Body of pancreas (tissue), 4 donors: ENCODE data around the gene SCGB3A2. TPM values are rescaled to one million over a fixed set of nuclear protein-coding genes. Genes with fewer than 3 reads are reported as not detected.
"Not testable (repeated sequence)": the region's sequence is repeated elsewhere in the genome, so short reads cannot be mapped to it uniquely, and the experiment has no call there.

Source experiments
- ATAC-seq: fragments of 150-250 bp; one replicate; pipeline ENCODE4 v1.9.1; 2016
- DNase-seq, 4 donors: peaks; one replicate each; pipeline ENCODE4 v3.0.0-alpha.2; 2019
- H3K27ac ChIP-seq, 4 donors: fragments of 200-600 bp; sonication (generic); 1 replicate in 3 of 4; 2 replicates in 1 of 4; pipeline versions ENCODE4 v1.5.1 to v1.6.1; 2016 to 2019; ENCODE audit warnings: mild to moderate bottlenecking in 1 of 4, mixed read lengths in 1 of 4, moderate library complexity in 1 of 4
- H3K27me3 ChIP-seq, 2 donors: fragments of 200-600 bp; sonication (generic); one replicate each; pipeline ENCODE4 v1.6.0; 2016; ENCODE audit warnings: mild to moderate bottlenecking in 1 of 2
- H3K36me3 ChIP-seq, 2 donors: fragments of 200-600 bp; sonication (generic); replicated peaks in 1 of 2; 2 replicates each; pipeline ENCODE4 v1.5.1; 2016; ENCODE audit warnings: low read depth in 2 of 2; ENCODE audit not compliant: insufficient read depth in 1 of 2
- H3K4me1 ChIP-seq: fragments of 200-600 bp; sonication (generic); one replicate; pipeline ENCODE4 v1.6.0; 2016
- H3K4me3 ChIP-seq, 2 donors: fragments of 200-600 bp; sonication (generic); 1 replicate in 1 of 2; 2 replicates in 1 of 2; pipeline ENCODE4 v1.5.1; 2016 to 2019
- H3K9me3 ChIP-seq, 3 donors: fragments of 200-600 bp; sonication (generic); 1 replicate in 2 of 3; 2 replicates in 1 of 3; pipeline ENCODE4 v1.5.1; 2016
- CTCF ChIP-seq, 7 experiments: fragments of 450-650 bp in 4 of 7; fragments of 200-600 bp in 3 of 7; sonication (generic) in 3 of 7; IDR thresholded peaks; one replicate each; pipeline ENCODE4 v1.5.1; 2016 to 2019; ENCODE audit warnings: antibody characterized with exemption in 7 of 7
- POLR2A ChIP-seq, 3 donors: fragments of 450-650 bp; IDR thresholded peaks; one replicate each; pipeline ENCODE4 v1.6.1; 2016; ENCODE audit warnings: antibody characterized with exemption in 3 of 3, mild to moderate bottlenecking in 2 of 3
- WGBS, 2 donors: methylation state at CpG; one replicate each; pipeline ENCODE4 v1.1.5; 2017; 5-methylcytosine and 5-hydroxymethylcytosine counted together
- intact Hi-C: fragments of 100-400 bp; cut with DNase I; formaldehyde crosslinking; loops from one replicate; pipeline ENCODE4 v1.15.1; 2023
- total RNA-seq, 2 donors: library from RNA; depleted of rRNA; stranded (reverse); fragments of >200 nt; gene quantifications; one replicate each; pipeline ENCODE4 v1.1.0, GENCODE V29; 2016

The SCGB3A2 gene
- total RNA-seq, 2 donors from 2014 or later: not detected

DNA sequence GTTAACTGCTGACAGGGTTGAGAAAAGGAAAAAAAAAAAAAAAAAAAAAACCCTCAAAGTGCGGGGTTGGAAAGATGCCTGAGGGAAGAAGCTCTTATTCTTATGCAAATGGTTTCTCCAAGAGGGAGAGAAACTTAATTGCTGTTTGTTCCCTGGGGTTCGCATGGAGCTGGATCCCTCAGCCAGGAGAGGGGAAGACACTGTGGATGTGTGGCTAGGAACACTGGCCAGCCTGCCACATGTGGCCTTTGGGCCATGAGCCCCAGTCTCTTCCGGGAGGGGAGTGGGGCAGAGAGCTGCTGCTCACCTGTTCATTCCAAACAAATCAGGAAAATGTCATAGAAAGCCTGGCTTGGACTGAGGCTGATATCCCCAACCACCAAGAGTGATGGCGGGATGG is 9.4 kb upstream of the SCGB3A2 start:
- no peak overlapping the region for H3K27ac ChIP-seq
- 63 to 77% methylated on average over 4 of the region's 4 CpGs for WGBS, 2 donors
- no peak for TF ChIP-seq CTCF (IDR thresholded peaks at IDR 0.05)
- TF ChIP-seq POLR2A (IDR thresholded peaks at IDR 0.05): no peak

DNA sequence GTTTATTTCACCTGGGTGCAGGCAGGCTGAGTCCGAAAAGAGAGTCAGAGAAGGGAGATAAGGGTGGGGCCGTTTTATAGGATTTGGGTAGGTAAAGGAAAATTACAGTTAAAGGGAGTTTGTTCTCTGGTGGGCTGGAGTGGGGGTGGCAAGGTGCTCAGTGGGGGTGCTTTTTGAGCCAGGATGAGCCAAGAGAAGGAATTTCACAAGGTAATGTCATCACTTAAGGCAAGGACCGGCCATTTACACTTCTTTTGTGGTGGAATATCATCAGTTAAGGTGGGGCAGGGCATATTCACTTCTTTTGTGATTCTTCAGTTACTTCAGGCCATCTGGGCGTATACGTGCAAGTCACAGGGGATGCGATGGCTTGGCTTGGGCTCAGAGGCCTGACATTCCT is 8.6 kb upstream of the SCGB3A2 start:
- H3K4me1 ChIP-seq, H3K4me3 ChIP-seq, H3K27me3 ChIP-seq, H3K27ac ChIP-seq, DNase-seq, intact Hi-C loops, H3K9me3 ChIP-seq, ATAC-seq, H3K36me3 ChIP-seq: not testable (repeated sequence)
- 72 to 80% methylated on average over 6 of the region's 6 CpGs for WGBS, 2 donors

More for the DNA sequence above, 9.4 kb upstream of the SCGB3A2 start:
- Histone ChIP-seq H3K36me3 (no peaks in the 10 kb centered on the region), H3K4me3 (no peak overlapping the region), H3K4me1 (no peaks in the 10 kb centered on the region), H3K27me3 (no peaks in the 10 kb centered on the region), H3K9me3 (no peaks in the 10 kb centered on the region)
- intact Hi-C loops: no loop called here
- ATAC-seq: no peak
- DNase-seq: no peak

- H3K9me3 ChIP-seq, H3K4me1 ChIP-seq, H3K36me3 ChIP-seq, H3K27ac ChIP-seq, ATAC-seq, H3K27me3 ChIP-seq, H3K4me3 ChIP-seq, intact Hi-C loops, DNase-seq: not testable (repeated sequence)
- WGBS, 2 donors: 93 to 94% methylated on average over 16 to 18 of the region's 18 CpGs
These were observed 6.4 kb upstream of the SCGB3A2 start for GRCh38 chr5:147871980-147872549.

- H3K4me3 ChIP-seq, H3K4me1 ChIP-seq, H3K27me3 ChIP-seq, DNase-seq, H3K27ac ChIP-seq, ATAC-seq, intact Hi-C loops, H3K9me3 ChIP-seq, H3K36me3 ChIP-seq: not testable (repeated sequence)
- 88 to 91% methylated on average over 16 of the region's 16 CpGs for WGBS, 2 donors
These were observed 5.6 kb upstream of the SCGB3A2 start for GRCh38 chr5:147872744-147873435.

- H3K4me3 ChIP-seq, intact Hi-C loops: not testable (repeated sequence)
- 89 to 95% methylated on average over 7 to 8 of the region's 8 CpGs for WGBS, 2 donors
These were observed 4.2 kb upstream of the SCGB3A2 start for GRCh38 chr5:147874118-147874875.

DNA sequence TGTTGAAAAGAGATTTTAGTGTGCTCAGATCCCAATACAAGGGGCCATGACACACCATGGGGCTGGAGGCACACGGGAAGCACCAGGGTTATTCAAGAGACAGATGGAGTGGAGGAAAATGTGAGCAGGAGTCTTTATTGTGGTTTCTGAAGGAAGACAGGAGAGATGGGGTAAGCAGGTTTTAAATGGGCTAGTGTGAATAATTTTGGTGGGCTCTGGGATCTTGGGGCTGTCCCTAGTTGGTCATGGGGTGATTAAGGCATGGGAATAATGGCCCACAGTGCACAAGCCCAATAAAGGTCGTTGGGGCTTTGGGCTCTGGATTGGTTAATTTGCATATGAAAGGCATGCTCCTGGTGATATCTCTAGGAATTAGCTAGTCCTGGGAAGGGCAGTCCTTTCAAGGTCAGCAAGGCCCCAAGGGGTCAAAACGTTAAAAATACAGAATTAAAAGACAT is 3.6 kb upstream of the SCGB3A2 start:
- DNase-seq: no peak
- Histone ChIP-seq H3K4me1 (no peaks in the 10 kb centered on the region), H3K27me3 (no peaks in the 10 kb centered on the region), H3K4me3 (no peak overlapping the region), H3K27ac (no peak overlapping the region), H3K36me3 (no peaks in the 10 kb centered on the region), H3K9me3 (no peaks in the 10 kb centered on the region)
- no peak for ATAC-seq
- 35 to 36% methylated on average over 3 of the region's 3 CpGs for WGBS, 2 donors
- TF ChIP-seq CTCF (IDR thresholded peaks at IDR 0.05) (no peak), POLR2A (IDR thresholded peaks at IDR 0.05) (no peak)
- intact Hi-C loops: no loop called here

More at GRCh38 chr5:147874118-147874875, 4.2 kb upstream of the SCGB3A2 start:
- not testable (repeated sequence) for ATAC-seq, H3K27ac ChIP-seq, H3K36me3 ChIP-seq, H3K9me3 ChIP-seq, H3K4me1 ChIP-seq, H3K27me3 ChIP-seq, DNase-seq
